ENCODE data around the gene ADAP2.

The ADAP2 gene

DNA sequence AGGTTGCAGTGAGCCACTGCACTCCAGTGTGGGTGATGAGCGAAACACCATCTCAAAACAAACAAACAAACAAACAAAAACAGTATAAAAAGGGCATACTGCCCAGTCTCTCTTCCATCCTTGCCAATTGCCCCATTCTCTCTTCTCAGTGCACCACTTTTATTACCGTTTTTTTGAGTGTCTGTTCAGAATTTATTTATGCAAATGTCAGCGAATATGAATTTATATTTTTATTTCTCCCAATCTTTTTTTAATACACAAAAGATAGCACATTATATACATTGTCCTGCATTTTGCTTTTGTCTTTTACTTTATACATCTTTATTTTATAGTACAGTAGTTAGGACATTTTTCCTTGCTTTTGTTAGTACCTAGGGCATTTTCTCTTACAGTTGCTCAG, 68.7 kb downstream of the ADAP2 start:
- DNase-seq (ENCODE audit: low read depth): no peak
- H3K4me3 ChIP-seq (ENCODE audit: control insufficient read depth, low read depth, low read length): no peak overlapping the region
- TF ChIP-seq, protein P1, sequence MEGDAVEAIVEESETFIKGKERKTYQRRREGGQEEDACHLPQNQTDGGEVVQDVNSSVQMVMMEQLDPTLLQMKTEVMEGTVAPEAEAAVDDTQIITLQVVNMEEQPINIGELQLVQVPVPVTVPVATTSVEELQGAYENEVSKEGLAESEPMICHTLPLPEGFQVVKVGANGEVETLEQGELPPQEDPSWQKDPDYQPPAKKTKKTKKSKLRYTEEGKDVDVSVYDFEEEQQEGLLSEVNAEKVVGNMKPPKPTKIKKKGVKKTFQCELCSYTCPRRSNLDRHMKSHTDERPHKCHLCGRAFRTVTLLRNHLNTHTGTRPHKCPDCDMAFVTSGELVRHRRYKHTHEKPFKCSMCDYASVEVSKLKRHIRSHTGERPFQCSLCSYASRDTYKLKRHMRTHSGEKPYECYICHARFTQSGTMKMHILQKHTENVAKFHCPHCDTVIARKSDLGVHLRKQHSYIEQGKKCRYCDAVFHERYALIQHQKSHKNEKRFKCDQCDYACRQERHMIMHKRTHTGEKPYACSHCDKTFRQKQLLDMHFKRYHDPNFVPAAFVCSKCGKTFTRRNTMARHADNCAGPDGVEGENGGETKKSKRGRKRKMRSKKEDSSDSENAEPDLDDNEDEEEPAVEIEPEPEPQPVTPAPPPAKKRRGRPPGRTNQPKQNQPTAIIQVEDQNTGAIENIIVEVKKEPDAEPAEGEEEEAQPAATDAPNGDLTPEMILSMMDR (IDR thresholded peaks at IDR 0.05; ENCODE audit: control insufficient read depth, insufficient read depth, low read depth, low read length, missing control alignments): no peak

DNA sequence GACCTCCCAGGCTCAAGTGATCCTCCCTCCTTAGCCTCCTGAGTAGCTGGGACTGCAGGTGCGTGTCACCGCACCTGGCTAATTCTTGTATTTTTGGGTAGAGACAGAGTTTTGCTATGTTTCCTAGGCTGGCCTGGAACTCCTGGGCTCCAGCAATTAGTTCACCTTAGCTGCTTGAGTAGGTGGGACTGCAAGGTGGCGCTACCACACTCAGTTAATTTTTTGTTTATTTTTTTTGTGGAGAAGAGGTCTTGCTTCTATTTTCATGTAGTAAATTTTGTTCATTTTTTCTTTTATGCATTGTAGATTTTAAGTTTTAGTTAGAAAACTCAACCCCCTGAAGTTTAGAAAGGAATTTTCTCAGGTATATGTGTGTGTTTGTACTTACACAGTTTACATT, 70.8 kb downstream of the ADAP2 start:
- TF ChIP-seq, protein P1 (IDR thresholded peaks at IDR 0.05; ENCODE audit: control insufficient read depth, insufficient read depth, low read depth, low read length, missing control alignments): no peak
- DNase-seq (ENCODE audit: low read depth): no peak
- H3K4me3 ChIP-seq (ENCODE audit: control insufficient read depth, low read depth, low read length): no peak overlapping the region

DNA sequence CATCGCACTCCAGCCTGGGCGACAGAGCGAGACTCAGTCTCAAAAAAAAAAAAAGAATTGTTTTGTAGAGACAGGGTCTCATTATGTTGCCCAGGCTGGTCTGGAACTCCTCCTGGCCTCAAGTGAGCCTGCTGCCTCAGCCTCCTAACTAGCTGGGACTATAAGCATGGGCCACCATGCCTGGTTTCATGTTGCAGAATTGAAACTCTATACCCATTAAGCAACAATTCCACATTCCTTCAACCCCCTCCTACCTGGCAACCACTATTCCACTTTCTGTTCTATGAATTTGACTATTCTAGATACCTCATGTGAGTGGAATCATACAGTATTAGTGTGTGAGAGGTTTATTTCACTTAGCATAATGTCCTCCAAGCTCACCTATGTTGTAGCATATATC, 73.6 kb downstream of the ADAP2 start:
- TF ChIP-seq, protein P1 (IDR thresholded peaks at IDR 0.05; ENCODE audit: control insufficient read depth, insufficient read depth, low read depth, low read length, missing control alignments): no peak
- no peak for DNase-seq (ENCODE audit: low read depth)
- no peak overlapping the region for H3K4me3 ChIP-seq (ENCODE audit: control insufficient read depth, low read depth, low read length)

DNA sequence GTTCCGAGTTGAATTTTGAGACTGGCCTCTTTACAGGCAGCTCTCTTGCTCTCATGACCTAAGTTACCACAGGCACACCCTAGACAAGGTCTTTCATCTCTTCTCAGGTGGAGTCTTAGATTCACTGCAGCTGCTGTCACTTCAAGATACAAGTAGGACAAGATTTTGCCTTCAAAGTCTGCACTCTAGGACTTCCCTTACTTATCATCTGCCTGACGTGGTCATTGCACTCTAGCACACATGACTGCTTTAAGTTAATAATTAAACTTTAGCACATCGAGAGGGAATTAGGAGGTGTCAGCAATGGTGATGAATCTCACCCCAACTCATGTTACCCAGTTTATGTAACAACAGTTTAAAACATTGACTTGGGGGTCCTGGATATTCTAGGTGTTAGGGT, 74.7 kb downstream of the ADAP2 start:
- no peak overlapping the region for H3K4me3 ChIP-seq (ENCODE audit: control insufficient read depth, low read depth, low read length)
- TF ChIP-seq, protein P1 (IDR thresholded peaks at IDR 0.05; ENCODE audit: control insufficient read depth, insufficient read depth, low read depth, low read length, missing control alignments): no peak
- DNase-seq (ENCODE audit: low read depth): no peak

DNA sequence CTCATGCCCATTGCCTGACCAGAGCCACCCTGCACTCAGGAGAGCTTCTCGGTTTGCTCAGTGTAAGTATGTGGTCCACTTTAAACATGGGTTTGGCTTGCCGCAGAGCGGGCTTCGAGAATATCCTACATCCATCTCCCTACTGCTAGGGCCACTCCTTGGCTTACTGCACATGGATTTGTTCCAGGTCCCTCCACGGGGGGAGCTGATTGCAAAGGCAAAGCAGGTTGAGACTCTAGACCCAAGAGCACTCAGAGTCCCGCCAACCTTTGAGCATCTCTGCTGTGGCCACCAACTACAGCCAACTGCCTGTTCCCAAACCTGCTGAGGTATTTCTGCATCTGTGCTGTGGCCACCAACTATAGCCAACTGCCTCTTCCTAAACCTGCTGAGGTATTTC, 75.5 kb downstream of the ADAP2 start:
- H3K4me3 ChIP-seq (ENCODE audit: control insufficient read depth, low read depth, low read length): no peak overlapping the region
- TF ChIP-seq, protein P1 (IDR thresholded peaks at IDR 0.05; ENCODE audit: control insufficient read depth, insufficient read depth, low read depth, low read length, missing control alignments): no peak
- DNase-seq (ENCODE audit: low read depth): no peak

DNA sequence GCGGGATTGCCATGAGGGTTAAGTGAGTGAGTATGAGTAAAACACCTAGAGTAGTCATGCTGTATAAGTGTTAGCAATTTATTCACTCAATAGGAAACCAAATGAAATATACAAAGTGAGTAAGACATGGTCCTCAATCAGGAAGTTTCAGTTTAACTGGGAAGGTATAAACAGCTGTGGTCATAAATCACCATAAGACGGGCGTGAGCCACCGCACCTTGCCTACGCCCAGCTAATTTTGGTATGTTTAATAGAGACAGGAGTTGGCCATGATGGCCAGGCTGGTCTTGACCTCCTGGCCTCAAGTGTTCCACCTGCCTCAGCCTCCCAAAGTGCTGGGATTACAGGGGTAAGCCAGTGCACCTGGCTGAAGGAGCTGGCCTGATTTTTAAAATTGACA, 76.1 kb downstream of the ADAP2 start:
- DNase-seq (ENCODE audit: low read depth): no peak
- TF ChIP-seq, protein P1 (IDR thresholded peaks at IDR 0.05; ENCODE audit: control insufficient read depth, insufficient read depth, low read depth, low read length, missing control alignments): no peak
- no peak overlapping the region for H3K4me3 ChIP-seq (ENCODE audit: control insufficient read depth, low read depth, low read length)

DNA sequence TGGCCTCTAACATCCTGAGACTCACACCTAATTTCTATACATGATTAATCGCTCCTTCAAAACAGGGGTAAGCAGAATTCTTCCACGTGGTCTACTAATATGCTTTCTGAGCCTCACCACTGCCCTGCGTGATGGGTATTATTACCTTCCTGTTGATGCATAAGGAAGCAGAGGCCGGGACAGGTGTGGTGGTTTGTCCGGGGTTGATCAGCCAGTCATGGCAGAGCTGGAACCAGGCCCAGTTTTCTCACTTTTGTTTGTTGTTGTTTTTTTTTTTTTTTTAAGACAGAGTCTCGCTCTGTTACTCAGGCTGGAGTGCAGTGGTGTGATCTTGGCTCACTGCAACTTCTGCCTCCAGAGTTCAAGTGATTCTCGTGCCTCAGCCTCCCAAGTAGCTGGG, 80.3 kb downstream of the ADAP2 start:
- H3K4me3 ChIP-seq (ENCODE audit: control insufficient read depth, low read depth, low read length): no peak overlapping the region
- no peak for DNase-seq (ENCODE audit: low read depth)
- TF ChIP-seq, protein P1 (IDR thresholded peaks at IDR 0.05; ENCODE audit: control insufficient read depth, insufficient read depth, low read depth, low read length, missing control alignments): no peak

All from AG09309 (cell line).